GM12878 (cell line): ENCODE measurements around the gene UBE2E1. TPM values are rescaled to one million over a fixed set of nuclear protein-coding genes. Genes with fewer than 3 reads are reported as not detected.

Experiments used
- BCL11A ChIP-seq: IDR thresholded peaks from 2 replicates; pipeline ENCODE4 v1.6.1; 2011; ENCODE audit warnings: low read depth, low read length
- BRCA1 ChIP-seq: IDR thresholded peaks from 2 replicates; pipeline ENCODE4 v1.6.1; 2011; ENCODE audit warnings: low read depth, low read length, improper control_type of control experiment
- E2F4 ChIP-seq: IDR thresholded peaks from 2 replicates; pipeline ENCODE4 v1.6.1; 2012; ENCODE audit warnings: low read depth, low read length, improper control_type of control experiment
- EGR1 ChIP-seq, 2 experiments: IDR thresholded peaks; 1 replicate in 1 of 2; 2 replicates in 1 of 2; pipeline ENCODE4 v1.6.1; 2011 to 2012; ENCODE audit warnings: low read depth in 2 of 2, low read length in 2 of 2, borderline replicate concordance in 1 of 2, mild to moderate bottlenecking in 1 of 2, moderate library complexity in 1 of 2
- IRF4 ChIP-seq: IDR thresholded peaks from 2 replicates; pipeline ENCODE4 v1.6.1; 2011; ENCODE audit warnings: low read depth, low read length
- MTA3 ChIP-seq: IDR thresholded peaks from 2 replicates; pipeline ENCODE4 v1.6.1; 2012; ENCODE audit warnings: low read length, inconsistent platforms, borderline replicate concordance
- MYC ChIP-seq: IDR thresholded peaks from 2 replicates; pipeline ENCODE4 v1.6.1; 2011; ENCODE audit warnings: mild to moderate bottlenecking, low read length, moderate library complexity, inconsistent platforms; ENCODE audit not compliant: insufficient read depth, insufficient replicate concordance, insufficient read length, severe bottlenecking
- PAX5 ChIP-seq: IDR thresholded peaks from 2 replicates; pipeline ENCODE4 v1.6.1; 2011; ENCODE audit warnings: low read depth, low read length, borderline replicate concordance
- RELA ChIP-seq: fragments of 450-650 bp; IDR thresholded peaks from 2 replicates; pipeline ENCODE4 v1.8.0; 2014; ENCODE audit warnings: borderline replicate concordance; ENCODE audit not compliant: partially characterized antibody
- SREBF1 ChIP-seq: IDR thresholded peaks from 2 replicates; pipeline ENCODE4 v1.6.1; 2012; ENCODE audit warnings: mild to moderate bottlenecking, low read length
- ZBTB33 ChIP-seq: fragments of 450-650 bp; IDR thresholded peaks from 2 replicates; pipeline ENCODE4 v1.6.1; 2017; ENCODE audit warnings: mild to moderate bottlenecking
- polyA plus RNA-seq, 11 experiments: library from polyadenylated mRNA; depleted of rRNA in 4 of 11; unstranded in 6 of 11; stranded (reverse) in 5 of 11; fragments of >200 nt; fragmentation: Nextera tagmentation in 4 of 11; fragmentation: Illumina TruSeq in 1 of 11; extraction: Ambion mirVana in 4 of 11; extraction: Trizol in 1 of 11; gene quantifications; 1 replicate in 1 of 11; 2 replicates in 10 of 11; pipeline versions ENCODE4 v1.2.1 to v1.2.3, GENCODE V29; 2011 to 2016; ENCODE audit warnings: inconsistent platforms in 2 of 11, missing spikeins in 2 of 11, low read depth in 1 of 11
- total RNA-seq, 4 experiments: library from RNA; depleted of rRNA in 3 of 4; stranded (reverse); fragments of >200 nt in 3 of 4; fragmentation: Illumina TruSeq in 1 of 4; extraction: Trizol in 1 of 4; gene quantifications; 2 replicates each; pipeline versions ENCODE4 v1.2.1 to v1.2.3, GENCODE V29; 2013 to 2021
- TF ChIP-seq, protein P1 (sequence below): IDR thresholded peaks from 2 replicates; pipeline ENCODE4 v1.6.1; 2011; ENCODE audit warnings: low read depth, low read length, improper control_type of control experiment, borderline replicate concordance

Gene UBE2E1
- total and polyA plus RNA-seq, 10 of the 15 experiments (the other 5 are each of a cell fraction or from before 2014, with no cell fraction given): 18.7 to 425 (median 147) TPM

- TF ChIP-seq EGR1 (IDR thresholded peaks at IDR 0.05; ENCODE audit: borderline replicate concordance in 1 of 2, low read depth in 2 of 2, low read length in 2 of 2): no peak
- TF ChIP-seq PAX5: no peak
- TF ChIP-seq, protein P1, sequence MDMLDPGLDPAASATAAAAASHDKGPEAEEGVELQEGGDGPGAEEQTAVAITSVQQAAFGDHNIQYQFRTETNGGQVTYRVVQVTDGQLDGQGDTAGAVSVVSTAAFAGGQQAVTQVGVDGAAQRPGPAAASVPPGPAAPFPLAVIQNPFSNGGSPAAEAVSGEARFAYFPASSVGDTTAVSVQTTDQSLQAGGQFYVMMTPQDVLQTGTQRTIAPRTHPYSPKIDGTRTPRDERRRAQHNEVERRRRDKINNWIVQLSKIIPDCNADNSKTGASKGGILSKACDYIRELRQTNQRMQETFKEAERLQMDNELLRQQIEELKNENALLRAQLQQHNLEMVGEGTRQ: no peak
- no peak for TF ChIP-seq RELA
- TF ChIP-seq IRF4: no peak
- no peak for TF ChIP-seq BCL11A
- no peak for TF ChIP-seq MYC
- no peak for TF ChIP-seq MTA3
- no peak for TF ChIP-seq BRCA1
- TF ChIP-seq E2F4: no peak
- TF ChIP-seq SREBF1: no peak
- no peak for TF ChIP-seq ZBTB33
Observed at GRCh38 chr3:23758253-23758838, 47.4 kb upstream of the UBE2E1 start (continued).
